ENCODE results near the gene TRIM62. TPM values are rescaled to one million over a fixed set of nuclear protein-coding genes. Genes with fewer than 3 reads are reported as not detected.

TRIM62 gene
- total RNA-seq, 1 experiment from 2014 or later = 6.9 TPM

- Mint-ChIP-seq H3K36me3 (ENCODE audit: insufficient read depth in 1 of 3, low read depth in 3 of 3) (no peaks in the 10 kb centered on the region), H3K27ac (no peak overlapping the region), H3K4me1 (peaks cover 6 to 14% of the 10 kb centered on the region in 2 experiments; a peak in 3 of 4 replicates), H3K4me3 (no peak overlapping the region), H3K27me3 (ENCODE audit: low read depth) (peaks cover 10% of the 10 kb centered on the region; the same call in 1 of the 2 replicates), H3K9me3 (no peaks in the 10 kb centered on the region; a peak in 1 of 5 replicates)
- no peak overlapping the region for H2BK15ac ChIP-seq (ENCODE audit: low read depth, low read length)
- H3K14ac ChIP-seq (ENCODE audit: insufficient read depth, low read length) = no peak overlapping the region
- no peaks in the 10 kb centered on the region for H3K27me3 ChIP-seq (ENCODE audit: insufficient read depth, low read length)
- no peaks in the 10 kb centered on the region for H3K4me1 ChIP-seq (ENCODE audit: insufficient read depth, low read length)
- no peak overlapping the region for H2BK12ac ChIP-seq (ENCODE audit: insufficient read length, low read depth, low read length)
- no peak overlapping the region for H3K4ac ChIP-seq (ENCODE audit: low read depth, low read length)
- no peak overlapping the region for H2BK5ac ChIP-seq (ENCODE audit: insufficient read length, low read length)
- no peaks in the 10 kb centered on the region for H3K79me1 ChIP-seq (ENCODE audit: insufficient read depth, low read depth, low read length, poor library complexity, severe bottlenecking)
- H3K56ac ChIP-seq (ENCODE audit: insufficient read length, low read depth, low read length) = no peak overlapping the region
- no peak overlapping the region for H4K5ac ChIP-seq (ENCODE audit: insufficient read length, low read depth, low read length)
- H3K18ac ChIP-seq (ENCODE audit: insufficient read length, low read depth, low read length) = no peak overlapping the region
- H2BK120ac ChIP-seq (ENCODE audit: low read depth, low read length, poor library complexity, severe bottlenecking) = no peak overlapping the region
- H3K9ac ChIP-seq (ENCODE audit: extremely low read depth, insufficient read length, low read length) = no peak overlapping the region
- H3K23ac ChIP-seq (ENCODE audit: insufficient read length, low read depth, low read length) = no peak overlapping the region
- H2AFZ ChIP-seq (ENCODE audit: low read length) = no peak overlapping the region
- H3K4me2 ChIP-seq (ENCODE audit: insufficient read depth, insufficient read length, low read length) = no peak overlapping the region
- DNase-seq = no peak
- no peak overlapping the region for H4K91ac ChIP-seq (ENCODE audit: insufficient read length, low read depth, low read length)
- H3K9me3 ChIP-seq (ENCODE audit: control insufficient read depth, low read depth, low read length) = no peaks in the 10 kb centered on the region
- H4K20me1 ChIP-seq (ENCODE audit: control insufficient read depth, insufficient read depth, insufficient read length) = peaks cover 2% of the 10 kb centered on the region
- no peak overlapping the region for H2AK5ac ChIP-seq (ENCODE audit: insufficient read length, low read length)
- no peaks in the 10 kb centered on the region for H3K23me2 ChIP-seq (ENCODE audit: insufficient read length, low read depth, low read length, poor library complexity, severe bottlenecking)
- no peak overlapping the region for H4K8ac ChIP-seq (replicated peaks; ENCODE audit: insufficient read length, low read depth, low read length)
- H3K79me2 ChIP-seq (ENCODE audit: insufficient read depth, low read length) = no peaks in the 10 kb centered on the region
- no peak overlapping the region for H3T11ph ChIP-seq (ENCODE audit: low read length)
- TF ChIP-seq, protein P1, sequence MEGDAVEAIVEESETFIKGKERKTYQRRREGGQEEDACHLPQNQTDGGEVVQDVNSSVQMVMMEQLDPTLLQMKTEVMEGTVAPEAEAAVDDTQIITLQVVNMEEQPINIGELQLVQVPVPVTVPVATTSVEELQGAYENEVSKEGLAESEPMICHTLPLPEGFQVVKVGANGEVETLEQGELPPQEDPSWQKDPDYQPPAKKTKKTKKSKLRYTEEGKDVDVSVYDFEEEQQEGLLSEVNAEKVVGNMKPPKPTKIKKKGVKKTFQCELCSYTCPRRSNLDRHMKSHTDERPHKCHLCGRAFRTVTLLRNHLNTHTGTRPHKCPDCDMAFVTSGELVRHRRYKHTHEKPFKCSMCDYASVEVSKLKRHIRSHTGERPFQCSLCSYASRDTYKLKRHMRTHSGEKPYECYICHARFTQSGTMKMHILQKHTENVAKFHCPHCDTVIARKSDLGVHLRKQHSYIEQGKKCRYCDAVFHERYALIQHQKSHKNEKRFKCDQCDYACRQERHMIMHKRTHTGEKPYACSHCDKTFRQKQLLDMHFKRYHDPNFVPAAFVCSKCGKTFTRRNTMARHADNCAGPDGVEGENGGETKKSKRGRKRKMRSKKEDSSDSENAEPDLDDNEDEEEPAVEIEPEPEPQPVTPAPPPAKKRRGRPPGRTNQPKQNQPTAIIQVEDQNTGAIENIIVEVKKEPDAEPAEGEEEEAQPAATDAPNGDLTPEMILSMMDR (conservative IDR thresholded peaks at IDR 0.05) = no peak
- H3K27ac ChIP-seq (ENCODE audit: insufficient read length, low read depth, low read length) = no peak overlapping the region
- no peak overlapping the region for H2BK20ac ChIP-seq (ENCODE audit: low read depth, low read length, poor library complexity, severe bottlenecking)
Measured at GRCh38 chr1:33098371-33098770, 83.5 kb downstream of the TRIM62 start.

Data from H9 (cell line).